Activated CD8-positive, alpha-beta memory T cell treated with anti-CD3 and anti-CD28 coated beads for 1 hour (primary cell): ENCODE measurements around the gene CCNF.

Experiments used
- DNase-seq, 2 donors: peaks; one replicate each; pipeline ENCODE4 v3.0.0-alpha.2; 2020; ENCODE audit warnings: low read depth in 1 of 2; ENCODE audit errors: extremely low read depth in 1 of 2

Gene CCNF

DNA sequence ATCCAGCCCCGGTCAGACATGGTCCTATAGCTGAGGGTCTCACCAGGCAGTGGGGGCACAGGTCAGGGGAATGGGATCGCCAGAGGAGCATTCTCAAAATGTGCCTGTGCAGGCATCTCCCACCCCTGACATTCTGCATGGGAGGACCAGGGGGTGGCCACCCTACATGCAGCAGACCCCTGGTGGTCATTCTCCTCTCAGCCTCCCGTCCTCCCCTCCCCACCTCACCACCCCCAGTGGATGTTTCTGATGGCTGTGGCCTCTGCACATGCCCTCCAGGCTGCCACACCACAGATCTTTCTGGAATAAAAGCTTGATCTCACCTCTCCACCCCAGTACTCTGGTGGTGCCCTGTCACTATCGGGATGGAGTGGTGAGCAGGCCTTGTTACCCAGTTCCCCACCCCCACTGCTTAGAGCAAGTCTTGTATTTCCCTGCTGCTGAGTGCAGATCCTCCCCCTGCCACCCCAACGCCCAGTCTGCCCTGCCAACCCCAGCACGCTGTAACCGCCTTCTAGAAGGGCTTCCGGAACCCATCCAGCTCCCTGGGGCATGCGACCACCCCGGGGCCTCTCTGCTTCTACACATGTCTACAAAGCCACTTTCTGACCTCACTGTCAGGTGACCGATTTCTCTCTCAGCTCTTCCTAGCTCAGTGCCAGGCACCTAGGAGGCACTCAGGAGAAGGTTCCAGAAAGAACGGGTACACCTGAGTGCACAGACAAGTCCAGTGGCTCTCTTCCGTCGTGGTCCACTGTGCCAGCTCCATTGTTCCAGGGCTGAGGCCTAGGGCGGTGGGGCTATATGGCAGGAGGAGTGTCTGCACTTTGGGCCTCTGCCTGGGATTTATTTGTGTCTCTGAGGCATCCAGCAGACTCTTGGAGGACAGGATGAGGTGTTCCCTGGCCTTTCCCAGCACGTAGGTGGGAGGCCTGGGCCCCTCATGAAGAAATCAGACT lies 55.0 kb downstream of the CCNF start:
- DNase-seq = no peak

DNA sequence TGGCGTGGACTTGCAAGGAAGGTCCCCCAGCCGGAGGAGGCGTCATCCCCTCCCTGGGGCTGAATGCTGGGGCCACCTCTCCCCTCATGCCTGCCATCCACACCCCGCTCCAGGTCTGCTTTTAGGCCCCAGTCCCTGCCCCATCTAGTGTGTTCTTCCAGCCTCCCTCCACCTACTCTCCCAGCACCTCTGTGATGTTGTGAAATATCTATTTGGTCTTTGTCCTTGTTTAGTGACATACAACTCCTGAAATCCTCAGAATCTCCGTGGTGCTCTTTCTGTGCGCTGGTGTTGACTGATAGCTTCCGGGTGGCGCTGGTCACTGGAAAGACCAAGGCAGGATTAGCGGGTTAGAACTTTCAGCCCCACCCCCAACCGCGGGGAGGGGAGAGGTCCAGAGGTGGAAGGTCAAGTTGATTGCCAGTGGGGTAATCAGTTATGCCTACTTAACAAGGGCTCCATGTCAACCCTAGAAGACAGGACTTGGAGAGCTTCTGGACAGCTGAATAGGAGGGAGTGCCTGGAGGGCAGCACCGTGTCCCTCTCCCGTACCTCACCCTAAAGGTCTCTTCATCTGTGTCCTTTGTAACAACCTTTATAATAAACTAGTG lies 55.8 kb downstream of the CCNF start:
- DNase-seq = no peak

GRCh38 chr16:2485811-2486507 lies 56.7 kb downstream of the CCNF start:
- DNase-seq = no peak

DNA sequence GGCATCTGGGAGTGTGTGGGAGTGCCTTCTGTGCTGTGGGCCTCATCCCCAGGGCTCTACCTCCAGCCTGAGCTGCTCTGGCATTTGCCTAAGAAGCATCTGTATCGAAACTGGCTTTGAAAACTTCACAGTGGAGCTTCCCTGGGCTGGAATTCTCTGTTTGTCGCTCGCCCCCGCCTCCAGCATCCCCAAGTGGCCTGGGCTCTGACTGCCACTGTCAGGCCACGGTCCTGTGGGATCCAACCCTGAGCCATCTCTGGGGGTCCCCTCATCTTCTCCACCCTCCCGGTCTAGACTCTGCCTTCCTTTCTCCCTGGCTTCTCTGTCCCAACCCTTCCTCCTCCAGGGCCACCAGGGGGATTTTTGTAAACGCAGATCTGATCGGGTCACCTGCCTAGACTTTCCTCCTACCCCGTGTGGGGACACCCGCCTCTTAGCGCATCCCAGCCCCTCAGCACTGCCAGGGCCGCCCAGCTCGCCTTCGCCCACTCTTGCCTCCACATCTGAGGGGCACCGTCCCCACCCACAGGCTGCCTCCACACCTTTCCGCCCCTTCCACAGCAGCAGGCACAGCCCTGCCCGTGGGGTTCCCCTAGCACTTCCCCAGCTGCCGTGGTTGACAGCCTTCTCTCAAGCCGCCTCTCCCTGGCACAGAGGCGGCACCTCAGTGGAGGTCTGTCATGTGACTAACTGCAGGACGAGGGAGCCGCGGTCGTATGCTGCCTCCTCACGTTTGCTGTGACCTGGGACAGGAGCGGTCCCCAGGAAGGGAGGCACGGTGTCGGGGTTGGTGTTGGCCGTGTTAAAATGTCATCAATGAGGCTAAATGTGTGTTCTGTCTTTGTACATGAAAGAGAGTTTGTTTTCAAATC lies 57.6 kb downstream of the CCNF start:
- peak; percentile 54 to 63 for DNase-seq

- DNase-seq = no peak
Measured at GRCh38 chr16:2487517-2487842, 58.2 kb downstream of the CCNF start.

DNA sequence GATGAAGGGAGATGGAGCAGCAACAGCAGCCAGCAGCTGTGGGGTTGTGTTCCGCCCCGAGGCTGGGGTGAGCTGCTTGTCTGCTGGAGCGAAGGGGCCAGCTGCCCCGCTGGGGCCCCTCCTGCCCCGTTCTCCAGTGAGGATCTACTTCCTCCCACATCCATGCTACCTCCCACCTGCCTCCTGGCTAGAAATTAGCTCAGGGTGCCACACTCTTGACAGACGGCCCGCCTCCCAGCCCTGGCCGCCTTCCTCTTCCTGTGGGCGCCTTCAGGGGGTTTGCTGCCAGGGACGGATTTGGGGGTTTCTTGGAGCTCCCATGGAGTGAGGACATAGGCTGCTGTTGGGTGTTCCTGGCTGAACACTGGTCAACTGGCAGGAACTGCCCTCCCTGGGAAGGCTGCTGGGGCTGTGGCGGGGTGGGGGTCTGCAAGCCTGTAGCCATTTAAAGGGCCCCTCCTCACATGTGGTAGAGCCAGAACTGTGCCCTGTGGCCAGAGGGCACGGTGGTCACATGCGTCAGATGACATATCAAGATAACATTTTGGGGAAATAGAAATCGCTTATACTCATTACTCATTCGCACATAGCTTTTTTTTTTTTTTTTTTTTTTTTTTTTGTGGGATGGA lies 58.8 kb downstream of the CCNF start:
- DNase-seq = no peak

GRCh38 chr16:2489581-2489980 lies 60.3 kb downstream of the CCNF start:
- no peak for DNase-seq

DNA sequence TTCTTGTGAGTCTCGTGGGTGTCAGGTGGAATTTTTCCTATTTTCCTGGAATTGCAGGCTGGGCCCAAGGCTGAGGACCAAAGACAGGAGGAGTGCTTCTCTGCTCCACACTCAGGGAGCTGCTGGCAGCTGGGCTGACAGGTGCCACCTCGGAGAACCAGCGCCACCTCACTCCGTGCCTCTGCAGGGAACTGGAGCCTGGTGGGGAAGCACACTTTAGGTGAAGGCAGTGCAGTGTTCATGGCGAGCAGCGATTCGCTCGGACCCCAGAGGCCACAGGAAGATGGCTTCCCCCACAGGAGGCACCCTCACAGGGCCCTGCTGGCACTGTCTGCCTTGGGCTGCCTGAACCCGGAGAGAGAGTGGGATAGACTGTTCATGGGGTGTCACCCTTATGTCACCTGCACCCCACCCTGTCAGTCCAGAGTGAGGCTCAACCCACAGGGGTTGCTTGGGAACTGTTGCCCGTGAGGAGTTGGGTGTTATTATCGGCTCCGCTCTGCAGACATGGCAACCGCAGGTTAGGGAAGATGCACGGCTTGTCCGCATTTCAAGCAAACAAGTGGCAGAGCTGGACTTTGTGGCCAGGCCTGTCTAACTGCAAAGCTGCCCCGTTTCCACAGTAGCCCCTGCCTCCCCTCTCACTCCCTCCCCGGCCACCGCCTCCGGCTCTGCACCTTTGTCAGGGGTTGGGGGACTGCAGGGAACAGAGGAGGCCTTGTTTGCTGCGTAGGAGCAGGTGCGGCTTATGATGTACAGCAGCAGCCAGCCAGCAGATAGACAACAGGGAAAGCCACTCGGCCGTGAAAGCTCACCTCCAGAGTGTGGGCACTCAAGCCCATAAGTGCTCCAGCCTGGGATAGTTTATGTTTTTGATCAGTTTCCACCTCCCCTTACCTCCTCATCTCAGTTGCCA lies 61.2 kb downstream of the CCNF start:
- no peak for DNase-seq

DNA sequence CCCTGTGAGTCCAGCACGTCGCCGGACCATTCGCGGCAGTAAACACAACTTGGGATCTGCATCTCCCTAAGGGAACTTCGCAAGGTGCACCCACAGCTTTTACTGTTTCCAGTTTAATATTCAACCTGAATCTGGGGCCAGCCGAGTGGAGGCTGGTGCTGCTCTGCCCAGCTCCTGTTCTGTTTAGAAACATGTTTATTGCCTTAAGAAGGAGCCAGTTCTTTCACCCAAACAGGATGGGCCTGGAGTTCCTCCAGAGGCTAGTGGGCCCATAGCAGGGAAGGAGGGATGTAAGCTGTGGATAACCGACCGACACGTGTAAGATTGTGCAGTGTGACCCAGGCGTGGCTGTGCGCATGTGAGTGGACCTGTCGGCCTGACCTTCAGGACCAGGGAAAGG lies 63.0 kb downstream of the CCNF start:
- DNase-seq = no peak

DNA sequence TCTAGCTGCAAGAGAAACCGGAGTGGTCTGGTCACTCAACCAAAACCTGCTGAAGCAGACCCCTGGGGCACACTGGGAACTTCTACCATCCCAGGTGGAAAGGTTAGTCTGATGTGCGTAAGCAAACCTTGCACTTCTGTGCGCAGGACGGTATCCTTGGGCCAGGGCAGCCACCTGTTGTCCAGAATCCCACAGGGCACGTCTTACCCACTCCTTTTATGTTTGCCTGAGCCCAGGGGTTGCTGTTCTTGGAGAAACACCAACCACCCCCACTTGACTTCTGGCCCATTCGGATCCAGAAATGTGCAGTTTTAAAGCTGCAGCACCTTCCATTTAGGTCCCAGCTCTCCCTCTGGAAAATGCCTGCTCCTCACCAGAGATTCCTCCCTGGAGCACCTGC lies 64.4 kb downstream of the CCNF start:
- DNase-seq = no peak

GRCh38 chr16:2494616-2495015 lies 65.4 kb downstream of the CCNF start:
- DNase-seq = no peak

GRCh38 chr16:2495041-2495440 lies 65.8 kb downstream of the CCNF start:
- DNase-seq = no peak

- DNase-seq = no peak
Measured at GRCh38 chr16:2496223-2497115, 67.2 kb downstream of the CCNF start.

DNA sequence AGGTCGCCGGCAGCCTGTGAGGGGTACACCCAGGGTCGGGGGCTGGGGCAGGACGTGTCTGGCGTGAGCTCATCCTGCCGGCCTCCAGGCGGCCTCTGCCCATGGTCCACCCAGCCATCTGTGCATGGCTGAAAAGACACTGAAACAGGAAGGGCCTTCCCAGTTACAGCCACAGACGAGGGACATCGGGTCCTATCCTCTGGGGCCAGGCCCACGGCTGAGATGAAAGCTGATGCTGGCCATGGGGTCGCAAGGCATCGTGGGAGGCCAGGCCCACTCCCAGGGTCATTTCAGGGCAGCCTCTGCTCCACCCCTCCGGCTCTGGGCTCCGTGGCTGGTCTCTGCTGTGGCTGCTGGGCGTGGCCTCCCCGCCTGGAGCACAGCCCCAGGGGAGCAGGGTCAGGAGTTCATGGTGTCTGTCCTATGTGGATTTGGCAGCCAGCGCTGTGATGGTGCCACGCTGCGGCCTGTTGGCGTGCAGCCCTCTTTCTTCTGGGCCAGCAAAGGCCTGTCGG lies 67.9 kb downstream of the CCNF start:
- DNase-seq = no peak

DNA sequence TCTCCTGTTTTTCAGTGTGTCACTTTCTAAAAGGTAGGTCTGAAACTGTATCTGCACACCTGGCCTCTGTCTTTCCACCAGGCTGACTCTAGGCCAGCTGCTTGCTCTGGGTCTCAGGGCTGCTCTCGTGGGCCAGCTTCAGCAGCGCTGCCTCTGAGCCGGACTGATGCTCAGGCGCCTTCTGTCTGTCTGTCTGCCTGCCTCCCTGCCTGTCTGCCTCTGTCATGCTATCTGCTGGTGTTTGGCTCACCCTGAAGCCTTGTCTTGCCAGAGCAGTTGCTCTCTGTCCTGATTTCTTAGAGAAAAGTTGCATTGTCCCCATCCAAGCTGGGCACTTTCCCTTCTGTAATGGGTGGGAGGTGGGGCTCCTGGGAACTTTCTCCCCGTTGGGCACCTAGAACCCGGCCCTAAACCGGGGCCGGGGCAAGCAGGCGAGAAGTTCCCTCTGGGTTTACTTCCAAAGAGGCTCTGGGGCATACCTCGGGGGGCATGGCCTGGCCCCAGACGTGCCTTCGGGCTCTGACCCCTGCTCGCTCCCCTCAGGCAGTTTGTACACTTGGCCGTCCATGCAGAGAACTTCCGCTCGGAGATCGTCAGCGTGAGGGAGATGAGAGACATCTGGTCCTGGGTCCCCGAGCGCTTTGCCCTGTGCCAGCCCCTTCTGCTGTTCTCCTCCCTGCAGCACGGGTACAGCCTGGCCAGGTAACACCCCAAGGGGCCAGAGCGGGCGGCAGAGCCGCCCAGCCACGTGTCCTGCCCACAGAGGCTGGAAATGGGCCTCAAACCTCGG lies 68.6 kb downstream of the CCNF start:
- DNase-seq = no peak

DNA sequence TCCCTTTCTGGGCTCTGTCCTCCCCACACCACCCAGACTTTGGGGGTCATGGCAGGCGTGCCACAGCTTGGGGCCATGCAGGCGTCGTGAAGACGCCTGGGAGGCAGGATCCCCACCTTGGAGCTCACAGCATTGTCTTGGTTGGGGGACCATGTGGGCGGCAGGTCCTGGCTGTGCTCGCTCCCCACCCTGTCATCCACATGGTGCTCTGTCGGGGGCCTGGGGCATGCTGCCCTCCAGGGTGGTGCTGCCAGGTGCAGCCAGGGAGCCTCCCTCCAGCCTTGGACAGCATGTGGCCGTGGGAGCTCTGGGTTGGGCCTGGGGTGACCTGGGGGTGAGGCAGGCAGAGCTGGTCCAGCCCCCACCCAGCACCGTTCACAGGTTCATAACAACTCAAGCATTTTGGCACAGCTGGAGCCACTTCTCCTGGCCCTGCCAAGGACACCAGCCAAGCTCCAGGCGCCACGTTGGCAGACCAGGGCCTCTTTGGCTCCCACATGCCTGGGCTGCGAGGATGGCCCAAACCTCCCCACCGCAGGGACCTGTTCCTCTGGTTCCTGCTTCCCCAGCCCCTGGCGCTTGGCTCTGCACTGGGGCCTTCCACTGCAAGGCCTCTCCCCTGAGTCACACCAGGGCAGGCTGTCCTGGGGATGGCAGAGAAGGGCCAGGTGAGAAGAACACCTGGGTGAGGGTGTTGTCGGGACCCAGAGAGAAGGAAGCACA lies 69.4 kb downstream of the CCNF start:
- DNase-seq = no peak

DNA sequence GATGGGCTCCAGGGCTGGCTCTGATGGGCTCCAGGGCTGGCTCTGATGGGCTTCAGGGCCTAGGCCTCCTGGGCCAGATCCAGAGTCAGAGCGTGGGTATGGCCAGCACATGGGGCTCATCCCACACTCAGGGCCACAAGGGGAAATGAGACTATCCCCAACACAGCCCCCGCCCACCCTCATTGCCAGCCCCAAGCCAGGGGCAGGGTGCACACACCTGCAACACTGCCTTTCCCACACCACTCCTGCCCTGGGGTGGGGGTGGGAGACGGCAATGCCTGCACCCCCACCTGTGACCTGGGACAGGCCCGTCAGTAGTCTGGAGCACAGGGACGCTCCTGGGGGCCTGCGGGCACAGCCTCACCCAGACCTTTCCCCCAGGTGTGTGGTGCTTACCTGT lies 70.2 kb downstream of the CCNF start:
- no peak for DNase-seq
